Activated CD4-positive, alpha-beta T cell treated with anti-CD3 and anti-CD28 coated beads, Interleukin-2, amount 50 U/mL, for 24 hours (primary cell): ENCODE results near the gene CABLES2.

Experiments used
- DNase-seq, 2 donors: peaks; one replicate each; pipeline ENCODE4 v3.0.0-alpha.2; 2020; ENCODE audit warnings: low read depth in 1 of 2, low spot score in 1 of 2

Gene CABLES2

GRCh38 chr20:62372042-62372993 lies 34.8 kb downstream of the CABLES2 start:
- no peak for DNase-seq

DNA sequence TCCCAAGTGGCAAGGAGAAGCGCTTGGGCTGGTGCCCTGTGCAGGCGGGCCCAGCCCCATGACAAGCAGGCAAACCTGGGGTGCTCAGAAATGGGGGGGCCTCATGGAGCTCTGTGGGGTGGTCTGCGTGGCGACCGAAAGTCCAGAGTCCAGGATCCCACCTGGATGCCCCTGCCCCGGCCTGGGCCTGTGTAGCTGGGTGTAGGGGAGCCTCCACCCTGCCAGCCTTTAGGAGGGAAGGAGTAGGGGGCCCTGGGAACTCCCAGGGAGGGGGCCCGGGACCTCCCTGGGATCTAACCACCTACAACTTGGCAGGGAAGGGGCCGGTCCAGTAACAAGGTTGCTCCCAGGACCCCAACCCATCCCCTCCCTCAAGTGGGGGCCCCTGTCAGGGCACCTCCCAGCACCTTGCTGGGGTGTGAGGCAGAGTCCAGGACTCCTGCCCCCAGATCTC lies 35.5 kb downstream of the CABLES2 start:
- DNase-seq: no peak

DNA sequence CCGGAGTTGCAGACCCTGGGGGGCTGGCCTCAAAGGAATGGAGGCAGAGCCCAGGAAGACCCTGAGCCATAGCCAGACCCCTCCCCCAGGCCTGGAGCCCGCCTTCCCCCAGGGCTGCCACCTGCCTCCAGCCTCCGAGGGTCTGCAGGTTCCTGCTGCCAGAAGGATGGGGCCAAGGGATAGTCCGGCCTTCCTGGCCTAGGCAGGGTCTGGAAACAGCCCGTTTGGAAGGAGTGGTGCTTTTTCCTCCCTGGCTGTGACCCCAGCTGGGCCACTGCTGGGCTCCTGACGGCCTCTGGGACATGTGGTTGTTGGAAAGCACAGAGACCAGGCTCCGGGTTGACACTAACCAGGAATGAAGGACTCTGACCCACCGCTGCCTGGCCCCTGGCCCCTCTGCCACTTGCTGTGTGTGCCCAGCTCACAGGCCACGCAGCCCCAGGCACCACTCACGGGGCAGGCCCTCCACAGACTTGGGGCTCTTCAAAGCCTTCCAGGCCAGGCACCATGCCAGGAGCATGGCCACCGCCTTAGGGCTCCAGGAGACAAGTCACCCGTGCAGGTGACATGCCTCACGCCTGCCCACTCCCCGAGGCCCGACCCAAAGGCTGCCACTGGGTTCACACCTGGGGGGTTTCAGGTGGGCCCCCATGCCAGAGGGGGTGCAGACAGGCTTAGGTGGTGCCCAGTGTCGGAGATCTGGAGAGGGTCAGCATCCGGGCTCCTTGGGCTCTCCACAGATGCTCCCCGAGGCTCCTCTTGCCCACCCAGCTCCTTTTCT lies 36.1 kb downstream of the CABLES2 start:
- no peak for DNase-seq

GRCh38 chr20:62370115-62370806 lies 36.8 kb downstream of the CABLES2 start:
- no peak for DNase-seq

DNA sequence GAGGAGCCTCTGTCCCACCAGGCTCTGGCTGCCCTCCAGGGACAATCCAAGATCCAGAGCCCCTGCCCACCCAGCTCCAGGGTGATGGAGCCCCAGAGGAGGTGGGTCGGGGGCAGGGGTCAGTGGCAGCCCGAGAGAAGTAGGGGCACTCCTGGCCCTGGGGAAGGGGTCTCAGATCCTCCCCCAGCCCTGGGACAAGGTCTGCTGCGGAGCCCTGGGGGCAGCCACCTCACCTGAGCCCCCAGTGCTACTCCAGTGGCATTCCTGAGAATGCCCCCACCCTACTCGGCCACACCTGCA lies 37.3 kb downstream of the CABLES2 start:
- DNase-seq: no peak

GRCh38 chr20:62368976-62369814 lies 37.9 kb downstream of the CABLES2 start:
- DNase-seq: no peak

GRCh38 chr20:62368392-62368975 lies 38.6 kb downstream of the CABLES2 start:
- no peak for DNase-seq

DNA sequence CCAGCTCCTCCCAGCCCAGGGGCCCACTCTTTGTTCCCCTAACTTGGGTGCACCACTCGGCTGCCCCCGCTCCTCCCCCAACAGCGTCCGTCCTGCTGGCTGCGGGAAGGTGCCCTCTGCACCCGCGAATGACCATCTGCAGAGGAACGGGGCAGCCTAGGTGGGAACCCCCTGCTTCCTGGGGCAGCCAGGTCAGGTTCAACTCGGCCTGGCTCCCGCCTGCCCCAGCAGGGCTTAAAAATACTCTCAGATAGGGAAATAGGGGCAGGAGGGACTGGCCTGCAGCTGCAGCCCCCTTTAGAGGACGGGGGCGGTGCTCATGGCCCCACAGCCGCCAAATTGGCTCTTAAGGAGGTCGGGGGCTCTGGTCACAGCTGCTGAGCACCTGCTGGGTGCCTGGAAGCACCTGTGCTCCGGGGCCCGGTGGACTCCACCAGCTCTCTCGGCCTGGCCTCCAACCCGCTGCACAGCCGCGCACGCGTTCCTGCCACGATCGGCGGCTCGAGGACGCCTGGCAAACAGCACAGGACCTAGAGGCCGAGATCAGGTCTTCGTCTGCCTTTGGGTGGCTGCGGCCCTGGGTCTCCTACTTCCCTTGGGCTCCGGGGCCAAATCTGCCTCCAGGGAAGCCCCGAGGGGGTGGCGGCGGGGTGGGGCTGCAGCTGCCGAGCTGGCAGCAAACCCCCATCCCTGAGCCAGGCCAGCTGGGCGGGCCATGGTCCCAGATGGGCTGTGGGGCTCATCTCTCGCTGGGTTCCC lies 39.3 kb downstream of the CABLES2 start:
- DNase-seq: no peak

- DNase-seq: no peak
These were observed 39.9 kb downstream of the CABLES2 start, which contains the start of gene LAMA5 for GRCh38 chr20:62367136-62367632. TSS of gene LAMA5 (minus strand) at chr20:62367312. CDS start at chr20:62367245, 67 bp downstream.

GRCh38 chr20:62366370-62367135 lies 40.5 kb downstream of the CABLES2 start:
- no peak for DNase-seq

GRCh38 chr20:62365814-62366369 lies 41.2 kb downstream of the CABLES2 start:
- no peak for DNase-seq

DNA sequence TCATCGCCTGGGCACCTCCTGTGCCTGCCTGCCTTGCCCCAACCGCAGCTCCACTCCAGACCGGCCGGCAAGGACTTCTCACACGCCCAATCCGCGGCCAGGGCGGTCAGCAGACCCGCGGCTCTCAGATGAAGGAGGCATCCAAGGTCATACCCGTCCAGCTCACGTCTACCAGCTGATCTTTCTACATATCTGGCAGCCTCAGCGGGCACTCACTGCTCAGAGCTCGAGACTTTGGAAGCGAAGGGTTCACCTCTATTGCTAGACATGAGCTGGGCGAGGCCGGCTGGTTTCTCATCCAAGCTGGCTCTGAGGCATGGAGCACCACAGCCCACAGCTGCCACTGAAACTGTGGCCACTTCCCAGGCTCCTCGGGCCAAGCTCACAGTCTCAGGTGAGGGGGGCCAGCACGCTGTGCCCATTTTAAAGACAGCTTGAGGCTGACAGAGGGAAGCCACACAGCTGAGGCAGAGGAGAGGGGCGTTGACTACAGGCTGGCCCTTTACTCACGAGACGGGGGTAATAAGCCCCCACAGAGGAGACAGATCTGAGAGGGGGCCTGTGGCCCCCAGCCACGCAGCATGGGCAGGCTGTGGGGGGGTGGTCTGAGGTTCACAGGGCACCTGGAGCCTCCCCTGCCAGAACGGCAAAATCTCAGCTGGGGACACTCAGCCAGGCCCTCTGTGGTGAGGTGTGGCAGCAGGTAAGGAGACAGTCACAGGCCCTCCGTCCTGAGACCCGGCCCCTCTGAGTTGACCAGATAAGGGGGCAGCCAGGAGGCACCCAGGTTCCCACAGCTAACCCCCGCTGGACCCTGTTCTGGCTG lies 42.0 kb downstream of the CABLES2 start:
- no peak for DNase-seq

- DNase-seq: no peak
These were observed 42.9 kb downstream of the CABLES2 start for GRCh38 chr20:62363920-62364851.

DNA sequence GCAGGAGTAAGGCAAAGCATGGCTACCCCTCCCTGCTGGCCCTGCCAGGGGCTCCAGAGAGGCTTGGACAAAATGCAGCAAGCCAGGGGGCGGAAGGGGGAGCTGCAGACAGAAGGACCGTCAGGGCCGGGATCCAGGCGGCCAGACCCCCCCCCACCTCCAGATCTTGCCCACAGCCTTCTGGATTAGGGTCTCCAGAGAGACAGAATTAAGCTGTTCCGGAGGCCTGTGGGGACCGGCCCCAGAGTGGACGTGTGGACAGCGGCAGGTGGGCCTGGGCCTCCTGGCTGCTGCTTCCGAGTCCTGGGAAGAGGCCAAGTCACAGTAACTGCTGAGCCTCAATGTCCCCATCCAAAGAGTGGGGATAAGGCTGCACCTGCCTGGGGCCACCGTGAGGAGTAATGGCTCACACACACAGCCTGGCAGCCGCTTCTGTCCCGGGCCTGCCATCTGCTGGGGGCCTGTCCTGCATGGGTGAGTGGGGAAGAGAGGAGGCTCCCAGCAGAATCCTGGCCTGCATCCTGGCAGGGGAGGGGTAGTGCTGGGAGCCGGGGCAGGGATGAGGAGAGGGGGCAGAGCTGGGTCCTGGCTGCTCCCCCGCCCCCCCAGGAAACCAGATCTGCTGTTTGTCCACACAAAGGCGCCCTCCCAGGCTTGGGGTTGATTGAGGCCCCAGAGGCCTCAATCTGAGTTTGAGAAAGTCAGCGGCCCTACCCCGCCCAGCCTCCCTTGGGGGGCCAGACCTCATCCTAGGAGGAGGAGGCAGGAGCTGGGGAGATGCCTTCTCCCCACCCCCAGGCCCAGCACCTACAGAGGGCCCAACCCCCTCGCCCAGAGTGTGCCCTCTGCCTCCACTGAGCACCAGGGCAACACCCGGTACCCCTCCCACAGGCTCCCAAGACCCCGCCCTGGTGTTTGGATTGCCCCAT lies 43.8 kb downstream of the CABLES2 start:
- DNase-seq: no peak

DNA sequence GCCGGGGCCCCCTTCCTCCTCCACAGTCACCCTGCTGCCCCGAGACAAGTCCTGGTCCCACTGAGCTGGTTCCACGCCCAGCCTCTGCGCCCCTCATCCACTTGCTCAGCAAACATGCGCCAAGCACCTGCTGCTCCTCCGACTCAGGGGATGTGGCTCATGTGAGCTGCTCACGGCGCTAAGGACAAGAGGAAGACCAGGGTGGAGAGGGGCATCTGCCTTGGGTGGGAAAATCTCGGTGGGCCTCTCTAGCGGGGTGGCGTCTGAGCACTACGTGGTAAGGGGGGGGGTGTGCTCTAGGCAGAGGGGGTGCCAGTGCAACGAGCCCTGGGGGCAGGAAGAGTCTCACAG lies 44.5 kb downstream of the CABLES2 start:
- no peak for DNase-seq
